ENCODE results near the gene ANKRD6. TPM values are rescaled to one million over a fixed set of nuclear protein-coding genes. Genes with fewer than 3 reads are reported as not detected.

Gene ANKRD6
- total RNA-seq, 1 experiment from 2014 or later = 2.4 TPM

DNA sequence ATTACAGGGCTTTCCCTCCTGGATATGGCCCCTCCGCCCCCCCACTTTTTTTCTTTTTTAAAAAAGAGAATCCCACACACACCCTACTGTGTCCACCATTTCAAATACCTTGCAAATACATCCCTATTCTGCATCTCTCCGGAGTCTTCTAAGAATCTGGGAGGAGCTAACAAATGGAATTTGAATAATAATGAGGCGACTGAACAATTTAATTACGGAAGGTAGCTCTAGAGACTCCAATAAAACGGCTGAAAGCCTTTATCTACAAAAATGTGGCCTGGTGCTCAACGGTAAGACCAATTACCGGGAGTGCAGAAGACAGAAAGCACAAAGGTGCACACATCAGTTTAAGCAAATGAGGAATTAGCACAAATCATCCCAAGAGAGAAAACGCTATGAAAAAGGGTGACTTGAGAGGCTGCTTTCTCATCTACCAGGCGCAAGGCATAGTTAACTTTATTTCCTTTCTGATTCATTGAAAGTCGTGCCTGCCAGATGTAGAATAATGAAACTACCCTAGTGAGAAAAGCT is 22.7 kb upstream of the ANKRD6 start:
- DNase-seq (ENCODE audit: low read depth, low spot score) (no peak), ATAC-seq (no peak)
- Histone ChIP-seq H3K4me1 (ENCODE audit: control insufficient read depth, insufficient read depth, low read length) (peaks cover 7% of the 10 kb centered on the region), H3K27me3 (ENCODE audit: control insufficient read depth, insufficient read depth, low read length) (no peaks in the 10 kb centered on the region; the same call in 1 of the 2 replicates), H3K36me3 (ENCODE audit: control insufficient read depth, insufficient read depth, low read length) (no peaks in the 10 kb centered on the region), H3K9me3 (ENCODE audit: control insufficient read depth, insufficient read depth, low read depth, low read length) (no peaks in the 10 kb centered on the region), H3K4me3 (ENCODE audit: low read depth in 2 of 2, low read length in 2 of 2) (peak overlapping the region; percentile 50 to 56; a peak in 3 of 4 replicates), H3K27ac (ENCODE audit: low read length) (peak overlapping the region; percentile 17; the same call in 1 of the 2 replicates)
- TF ChIP-seq POLR2AphosphoS5 (IDR thresholded peaks at IDR 0.05; ENCODE audit: low read depth, low read length) (no peak), SIN3A (IDR thresholded peaks at IDR 0.05; ENCODE audit: borderline replicate concordance, insufficient read depth, low read depth, low read length) (no peak)
- TF ChIP-seq, protein P1, sequence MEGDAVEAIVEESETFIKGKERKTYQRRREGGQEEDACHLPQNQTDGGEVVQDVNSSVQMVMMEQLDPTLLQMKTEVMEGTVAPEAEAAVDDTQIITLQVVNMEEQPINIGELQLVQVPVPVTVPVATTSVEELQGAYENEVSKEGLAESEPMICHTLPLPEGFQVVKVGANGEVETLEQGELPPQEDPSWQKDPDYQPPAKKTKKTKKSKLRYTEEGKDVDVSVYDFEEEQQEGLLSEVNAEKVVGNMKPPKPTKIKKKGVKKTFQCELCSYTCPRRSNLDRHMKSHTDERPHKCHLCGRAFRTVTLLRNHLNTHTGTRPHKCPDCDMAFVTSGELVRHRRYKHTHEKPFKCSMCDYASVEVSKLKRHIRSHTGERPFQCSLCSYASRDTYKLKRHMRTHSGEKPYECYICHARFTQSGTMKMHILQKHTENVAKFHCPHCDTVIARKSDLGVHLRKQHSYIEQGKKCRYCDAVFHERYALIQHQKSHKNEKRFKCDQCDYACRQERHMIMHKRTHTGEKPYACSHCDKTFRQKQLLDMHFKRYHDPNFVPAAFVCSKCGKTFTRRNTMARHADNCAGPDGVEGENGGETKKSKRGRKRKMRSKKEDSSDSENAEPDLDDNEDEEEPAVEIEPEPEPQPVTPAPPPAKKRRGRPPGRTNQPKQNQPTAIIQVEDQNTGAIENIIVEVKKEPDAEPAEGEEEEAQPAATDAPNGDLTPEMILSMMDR (IDR thresholded peaks at IDR 0.05) = no peak
- ChIA-PET POLR2A (interaction anchor here (0.6 kb wide), 1 partner anchor 117 kb away, joined by 3 read pairs; no protein-coding TSS in a partner anchor), CTCF (no interaction called here)
- intact Hi-C loops (cut with micrococcal nuclease; ENCODE audit: unreplicated experiment) = no loop called here
- in situ Hi-C loops (cut with HindIII; ENCODE audit: low pct_unique_long_range_greater_than_20kb, low sequenced_read_pairs) = no loop called here
- no TSS peak for BruUV-seq (replicated peaks)

DNA sequence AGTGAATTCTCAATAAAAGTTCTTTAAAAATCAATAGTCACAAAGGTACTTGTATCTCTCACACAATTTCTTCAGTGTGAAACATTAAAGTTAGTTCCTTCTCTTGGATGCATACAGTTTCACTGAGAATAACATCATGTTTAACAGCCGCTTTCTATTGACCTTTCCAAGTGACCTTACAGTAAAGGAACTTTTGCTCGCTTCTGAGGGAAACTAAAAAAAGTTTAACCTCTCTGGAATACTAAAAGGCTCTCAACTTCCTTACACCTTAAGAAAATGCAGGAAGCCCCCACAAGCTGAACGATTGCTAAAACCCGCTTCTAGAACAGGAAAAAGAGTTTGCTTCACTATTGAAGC is 22.2 kb upstream of the ANKRD6 start:
- DNase-seq (ENCODE audit: low read depth, low spot score) = no peak
- CTCF ChIA-PET = no interaction called here
- in situ Hi-C loops (cut with HindIII; ENCODE audit: low pct_unique_long_range_greater_than_20kb, low sequenced_read_pairs) = no loop called here

More for the DNA sequence above, 22.2 kb upstream of the ANKRD6 start:
- no peak for TF ChIP-seq TCF7L2 (IDR thresholded peaks at IDR 0.05; ENCODE audit: low read depth, low read length)
- TF ChIP-seq, protein P2, sequence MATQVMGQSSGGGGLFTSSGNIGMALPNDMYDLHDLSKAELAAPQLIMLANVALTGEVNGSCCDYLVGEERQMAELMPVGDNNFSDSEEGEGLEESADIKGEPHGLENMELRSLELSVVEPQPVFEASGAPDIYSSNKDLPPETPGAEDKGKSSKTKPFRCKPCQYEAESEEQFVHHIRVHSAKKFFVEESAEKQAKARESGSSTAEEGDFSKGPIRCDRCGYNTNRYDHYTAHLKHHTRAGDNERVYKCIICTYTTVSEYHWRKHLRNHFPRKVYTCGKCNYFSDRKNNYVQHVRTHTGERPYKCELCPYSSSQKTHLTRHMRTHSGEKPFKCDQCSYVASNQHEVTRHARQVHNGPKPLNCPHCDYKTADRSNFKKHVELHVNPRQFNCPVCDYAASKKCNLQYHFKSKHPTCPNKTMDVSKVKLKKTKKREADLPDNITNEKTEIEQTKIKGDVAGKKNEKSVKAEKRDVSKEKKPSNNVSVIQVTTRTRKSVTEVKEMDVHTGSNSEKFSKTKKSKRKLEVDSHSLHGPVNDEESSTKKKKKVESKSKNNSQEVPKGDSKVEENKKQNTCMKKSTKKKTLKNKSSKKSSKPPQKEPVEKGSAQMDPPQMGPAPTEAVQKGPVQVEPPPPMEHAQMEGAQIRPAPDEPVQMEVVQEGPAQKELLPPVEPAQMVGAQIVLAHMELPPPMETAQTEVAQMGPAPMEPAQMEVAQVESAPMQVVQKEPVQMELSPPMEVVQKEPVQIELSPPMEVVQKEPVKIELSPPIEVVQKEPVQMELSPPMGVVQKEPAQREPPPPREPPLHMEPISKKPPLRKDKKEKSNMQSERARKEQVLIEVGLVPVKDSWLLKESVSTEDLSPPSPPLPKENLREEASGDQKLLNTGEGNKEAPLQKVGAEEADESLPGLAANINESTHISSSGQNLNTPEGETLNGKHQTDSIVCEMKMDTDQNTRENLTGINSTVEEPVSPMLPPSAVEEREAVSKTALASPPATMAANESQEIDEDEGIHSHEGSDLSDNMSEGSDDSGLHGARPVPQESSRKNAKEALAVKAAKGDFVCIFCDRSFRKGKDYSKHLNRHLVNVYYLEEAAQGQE (IDR thresholded peaks at IDR 0.05; ENCODE audit: insufficient read depth in 1 of 2, low read depth in 2 of 2, low read length in 1 of 2) = no peak
- TF ChIP-seq POLR2AphosphoS5 (IDR thresholded peaks at IDR 0.05; ENCODE audit: low read depth, low read length) = no peak
- TF ChIP-seq SIN3A (IDR thresholded peaks at IDR 0.05; ENCODE audit: borderline replicate concordance, insufficient read depth, low read depth, low read length) = no peak
- TF ChIP-seq, protein P1 (IDR thresholded peaks at IDR 0.05) = no peak
- ATAC-seq = no peak
- no TSS peak for BruUV-seq (replicated peaks)
- Histone ChIP-seq H3K27me3 (ENCODE audit: control insufficient read depth, insufficient read depth, low read length) (no peaks in the 10 kb centered on the region; the same call in 1 of the 2 replicates), H3K27ac (ENCODE audit: low read length) (peak overlapping the region; percentile 17; the same call in 1 of the 2 replicates), H3K9me3 (ENCODE audit: control insufficient read depth, insufficient read depth, low read depth, low read length) (no peaks in the 10 kb centered on the region), H3K4me1 (ENCODE audit: control insufficient read depth, insufficient read depth, low read length) (peaks cover 7% of the 10 kb centered on the region), H3K36me3 (ENCODE audit: control insufficient read depth, insufficient read depth, low read length) (no peaks in the 10 kb centered on the region), H3K4me3 (ENCODE audit: low read depth in 2 of 2, low read length in 2 of 2) (peak overlapping the region; percentile 50 to 56)
- POLR2A ChIA-PET = interaction anchor here (0.6 kb wide), 1 partner anchor 117 kb away, joined by 3 read pairs; no protein-coding TSS in a partner anchor
- intact Hi-C loops (cut with micrococcal nuclease; ENCODE audit: unreplicated experiment) = no loop called here
